Mucosa of rectum (tissue), 2 donors: Measurements from ENCODE around the gene ACADS.

Experiments used
- H3K27ac ChIP-seq, 2 donors: one replicate each; pipeline ENCODE4 v1.7.0; 2013; ENCODE audit warnings: inconsistent platforms in 2 of 2, low read depth in 2 of 2, low read length in 2 of 2
- H3K27me3 ChIP-seq, 2 donors: one replicate each; pipeline ENCODE4 v1.7.0; 2013; ENCODE audit warnings: low read length in 2 of 2; ENCODE audit not compliant: control insufficient read depth in 2 of 2, insufficient read depth in 2 of 2
- H3K36me3 ChIP-seq, 2 donors: one replicate each; pipeline ENCODE4 v1.7.0; 2013; ENCODE audit warnings: low read length in 2 of 2; ENCODE audit not compliant: control insufficient read depth in 2 of 2, insufficient read depth in 2 of 2
- H3K4me1 ChIP-seq, 2 donors: one replicate each; pipeline ENCODE4 v1.7.0; 2013; ENCODE audit warnings: low read length in 2 of 2, mild to moderate bottlenecking in 1 of 2; ENCODE audit not compliant: control insufficient read depth in 2 of 2, insufficient read depth in 2 of 2
- H3K4me3 ChIP-seq, 2 donors: one replicate each; pipeline ENCODE4 v1.7.0; 2013; ENCODE audit warnings: low read length in 2 of 2
- H3K9ac ChIP-seq, 2 donors: one replicate each; pipeline ENCODE4 v1.7.0; 2013; ENCODE audit warnings: low read length in 2 of 2, low read depth in 1 of 2, mild to moderate bottlenecking in 1 of 2
- H3K9me3 ChIP-seq, 2 donors: one replicate each; pipeline ENCODE4 v1.7.0; 2013; ENCODE audit warnings: low read length in 2 of 2; ENCODE audit not compliant: control insufficient read depth in 2 of 2
- donor health status: healthy.
- donor health status: Normal muscosa, but diverticular disease.

ACADS gene

GRCh38 chr12:120712610-120713009, 13.0 kb upstream of the ACADS start:
- Histone ChIP-seq H3K9me3 (no peaks in the 10 kb centered on the region), H3K36me3 (peaks cover 21 to 28% of the 10 kb centered on the region in 2 donors), H3K4me3 (no peak overlapping the region), H3K27ac (no peak overlapping the region), H3K9ac (no peak overlapping the region), H3K4me1 (peaks cover 22 to 25% of the 10 kb centered on the region in 2 donors), H3K27me3 (no peaks in the 10 kb centered on the region)

GRCh38 chr12:120713861-120714482, 11.7 kb upstream of the ACADS start:
- Histone ChIP-seq H3K27me3 (no peaks in the 10 kb centered on the region), H3K9ac (no peak overlapping the region), H3K4me3 (no peak overlapping the region), H3K27ac (no peak overlapping the region), H3K36me3 (peaks cover 30 to 37% of the 10 kb centered on the region in 2 donors), H3K9me3 (no peaks in the 10 kb centered on the region), H3K4me1 (peaks cover 31 to 32% of the 10 kb centered on the region in 2 donors)

GRCh38 chr12:120718055-120718454, 7.6 kb upstream of the ACADS start:
- Histone ChIP-seq H3K4me3 (no peak overlapping the region), H3K4me1 (peaks cover 28 to 35% of the 10 kb centered on the region in 2 donors), H3K9me3 (no peaks in the 10 kb centered on the region), H3K36me3 (peaks cover 61 to 71% of the 10 kb centered on the region in 2 donors), H3K27me3 (no peaks in the 10 kb centered on the region), H3K9ac (no peak overlapping the region), H3K27ac (peak overlapping the region; percentile 69 to 78)

GRCh38 chr12:120719072-120719471, 6.6 kb upstream of the ACADS start:
- Histone ChIP-seq H3K4me1 (peaks cover 28 to 35% of the 10 kb centered on the region in 2 donors), H3K27ac (peak overlapping the region; percentile 71 to 78), H3K36me3 (peaks cover 58 to 66% of the 10 kb centered on the region in 2 donors), H3K9me3 (no peaks in the 10 kb centered on the region), H3K27me3 (no peaks in the 10 kb centered on the region), H3K4me3 (peak overlapping the region in 1 of 2 donors; percentile 51), H3K9ac (peak overlapping the region in 1 of 2 donors; percentile 7)

- Histone ChIP-seq H3K4me3 (peak overlapping the region in 1 of 2 donors; percentile 51), H3K27ac (peak overlapping the region; percentile 71 to 78), H3K27me3 (no peaks in the 10 kb centered on the region), H3K9me3 (no peaks in the 10 kb centered on the region), H3K4me1 (peaks cover 28 to 35% of the 10 kb centered on the region in 2 donors), H3K9ac (peak overlapping the region in 1 of 2 donors; percentile 7), H3K36me3 (peaks cover 54 to 65% of the 10 kb centered on the region in 2 donors)
Measured at GRCh38 chr12:120719496-120720233, 6.0 kb upstream of the ACADS start.

- peak overlapping the region; percentile 71 to 78 for H3K27ac ChIP-seq
- H3K36me3 ChIP-seq = peaks cover 50 to 60% of the 10 kb centered on the region in 2 donors
Measured at GRCh38 chr12:120720234-120720986, 5.2 kb upstream of the ACADS start.

GRCh38 chr12:120720987-120721801, 4.4 kb upstream of the ACADS start:
- H3K4me1 ChIP-seq = peaks cover 32 to 39% of the 10 kb centered on the region in 2 donors
- peaks cover 48 to 55% of the 10 kb centered on the region in 2 donors for H3K36me3 ChIP-seq

More at GRCh38 chr12:120720234-120720986, 5.2 kb upstream of the ACADS start:
- H3K9ac ChIP-seq = no peak overlapping the region
- H3K4me1 ChIP-seq = peaks cover 34 to 42% of the 10 kb centered on the region in 2 donors
- H3K4me3 ChIP-seq = no peak overlapping the region
- no peaks in the 10 kb centered on the region for H3K9me3 ChIP-seq
- H3K27me3 ChIP-seq = no peaks in the 10 kb centered on the region

GRCh38 chr12:120721866-120722265, 3.8 kb upstream of the ACADS start:
- Histone ChIP-seq H3K9ac (no peak overlapping the region), H3K36me3 (peaks cover 42 to 49% of the 10 kb centered on the region in 2 donors), H3K4me3 (no peak overlapping the region), H3K27me3 (no peaks in the 10 kb centered on the region), H3K9me3 (no peaks in the 10 kb centered on the region), H3K4me1 (peaks cover 33 to 37% of the 10 kb centered on the region in 2 donors), H3K27ac (no peak overlapping the region)

More at GRCh38 chr12:120720987-120721801, 4.4 kb upstream of the ACADS start:
- no peak overlapping the region for H3K9ac ChIP-seq
- no peaks in the 10 kb centered on the region for H3K9me3 ChIP-seq
- H3K4me3 ChIP-seq = no peak overlapping the region
- H3K27me3 ChIP-seq = no peaks in the 10 kb centered on the region
- no peak overlapping the region for H3K27ac ChIP-seq

- Histone ChIP-seq H3K27ac (no peak overlapping the region), H3K4me1 (peaks cover 35 to 41% of the 10 kb centered on the region in 2 donors)
Measured at GRCh38 chr12:120722784-120723183, 2.8 kb upstream of the ACADS start.

More at GRCh38 chr12:120722784-120723183, 2.8 kb upstream of the ACADS start:
- no peaks in the 10 kb centered on the region for H3K9me3 ChIP-seq
- H3K27me3 ChIP-seq = no peaks in the 10 kb centered on the region
- no peak overlapping the region for H3K9ac ChIP-seq
- H3K4me3 ChIP-seq = no peak overlapping the region
- peaks cover 42 to 50% of the 10 kb centered on the region in 2 donors for H3K36me3 ChIP-seq
